GM06990 (cell line): ENCODE measurements around the gene MSI1.
A peak's percentile ranks its signal among the peaks of the same experiment; 100 is the strongest.

ENCODE experiments used
- DNase-seq: peaks from one replicate; pipeline ENCODE4 v3.0.0-alpha.2; 2011; ENCODE audit not compliant: insufficient read length; ENCODE audit errors: extremely low read depth
- H3K27me3 ChIP-seq: replicated peaks from 2 replicates; pipeline ENCODE4 v1.6.0; 2011; ENCODE audit warnings: low read length; ENCODE audit not compliant: control insufficient read depth, insufficient read depth
- H3K36me3 ChIP-seq: 2 replicates; pipeline ENCODE4 v1.5.1; 2011; ENCODE audit warnings: low read length; ENCODE audit not compliant: control insufficient read depth, insufficient read depth
- H3K4me3 ChIP-seq: replicated peaks from 2 replicates; pipeline ENCODE4 v1.5.1; 2011; ENCODE audit warnings: low read depth, mild to moderate bottlenecking, control low read depth, low read length
- CTCF ChIP-seq: IDR thresholded peaks from 2 replicates; pipeline ENCODE4 v1.5.1; 2011; ENCODE audit warnings: low read length, control low read depth, mild to moderate bottlenecking, inconsistent platforms; ENCODE audit not compliant: insufficient read depth, poor library complexity, severe bottlenecking

Gene MSI1

GRCh38 chr12:120314220-120314619 lies 54.7 kb downstream of the MSI1 start:
- H3K36me3 ChIP-seq: no peaks in the 10 kb centered on the region
- H3K4me3 ChIP-seq: no peak overlapping the region
- H3K27me3 ChIP-seq: no peaks in the 10 kb centered on the region
- TF ChIP-seq CTCF: peak; percentile 49
- no peak for DNase-seq

- H3K4me3 ChIP-seq: peak within 1 kb of the TSS; percentile 66
- TF ChIP-seq CTCF: peak; percentile 88
- DNase-seq: peak; percentile 70
- H3K36me3 ChIP-seq: no peaks in the 10 kb centered on the region
- H3K27me3 ChIP-seq: no peaks in the 10 kb centered on the region
Observed at GRCh38 chr12:120301962-120302815, 66.8 kb downstream of the MSI1 start, which contains the start of gene SIRT4. TSS of gene SIRT4 (plus strand) at chr12:120302321. CDS start at chr12:120303562, 1,241 bp downstream.

- TF ChIP-seq CTCF: no peak
- Histone ChIP-seq H3K27me3 (no peaks in the 10 kb centered on the region), H3K4me3 (peak within 1 kb of the TSS; percentile 65), H3K36me3 (no peaks in the 10 kb centered on the region)
- DNase-seq: peak; percentile 85
Observed at GRCh38 chr12:120292661-120293531, 76.1 kb downstream of the MSI1 start, which contains the start of gene RNU4-1. TSS of gene RNU4-1 (minus strand) at chr12:120293237.

- TF ChIP-seq CTCF: no peak
- Histone ChIP-seq H3K4me3 (peak overlapping the region; percentile 65), H3K27me3 (no peaks in the 10 kb centered on the region), H3K36me3 (no peaks in the 10 kb centered on the region)
- no peak for DNase-seq
Observed at GRCh38 chr12:120292411-120292660, 76.6 kb downstream of the MSI1 start.
